ENCODE results near the gene SOX9. TPM values are rescaled to one million over a fixed set of nuclear protein-coding genes. Genes with fewer than 3 reads are reported as not detected.

The SOX9 gene
- total and polyA plus RNA-seq, 2 experiments from 2014 or later: 16.6 to 18.5 TPM

- TF ChIP-seq EZH2phosphoT487 (IDR thresholded peaks at IDR 0.05; ENCODE audit: insufficient read depth, low read depth): no peak
- no peak for TF ChIP-seq EZH2 (IDR thresholded peaks at IDR 0.05; ENCODE audit: insufficient read depth, poor library complexity, severe bottlenecking)
Observed at GRCh38 chr17:72135546-72136325, 14.9 kb downstream of the SOX9 start.

GRCh38 chr17:72136692-72137091 is 15.9 kb downstream of the SOX9 start:
- H4K20me1 ChIP-seq (ENCODE audit: insufficient read depth): no peaks in the 10 kb centered on the region
- H3K9ac ChIP-seq: no peak overlapping the region
- peaks cover 41% of the 10 kb centered on the region for H3K4me1 ChIP-seq (ENCODE audit: insufficient read depth)
- H3K9me3 ChIP-seq (ENCODE audit: low read depth): no peaks in the 10 kb centered on the region
- H3K9me2 ChIP-seq (ENCODE audit: insufficient read depth): no peaks in the 10 kb centered on the region
- H3K27me3 ChIP-seq (replicated peaks; ENCODE audit: insufficient read depth): no peaks in the 10 kb centered on the region
- H3K36me3 ChIP-seq (ENCODE audit: low read depth): no peaks in the 10 kb centered on the region
- peak overlapping the region; percentile 2 for H3K4me2 ChIP-seq (ENCODE audit: unreplicated experiment)
- H3K4me3 ChIP-seq: no peak overlapping the region
- 28 to 29% methylated on average over 5 of the region's 5 CpGs for WGBS, 2 experiments (ENCODE audit: low coverage in 1 of 2, low lambda C conversion rate in 2 of 2, missing lambda C conversion rate in 2 of 2)
- peaks cover 25% of the 10 kb centered on the region for H3F3A ChIP-seq (ENCODE audit: insufficient read depth)
- peak; percentile 88 for DNase-seq
- no peak overlapping the region for H3K27ac ChIP-seq
- no peaks in the 10 kb centered on the region for H3K79me2 ChIP-seq (ENCODE audit: insufficient read depth)
- TF ChIP-seq EZH2phosphoT487 (IDR thresholded peaks at IDR 0.05; ENCODE audit: insufficient read depth, low read depth) (no peak), EZH2 (IDR thresholded peaks at IDR 0.05; ENCODE audit: insufficient read depth, poor library complexity, severe bottlenecking) (no peak)
- in situ Hi-C loops (cut with MboI): loop anchor here (25.0 kb wide), 1 partner anchor 376 kb away; no protein-coding TSS in a partner anchor
- H2AFZ ChIP-seq: no peak overlapping the region

More at GRCh38 chr17:72135546-72136325, 14.9 kb downstream of the SOX9 start:
- no peaks in the 10 kb centered on the region for H3K79me2 ChIP-seq (ENCODE audit: insufficient read depth)
- WGBS, 2 experiments (ENCODE audit: low coverage in 1 of 2, low lambda C conversion rate in 2 of 2, missing lambda C conversion rate in 2 of 2): 86 to 92% methylated on average over 5 of the region's 5 CpGs
- no peak overlapping the region for H3K4me3 ChIP-seq
- no peaks in the 10 kb centered on the region for H3K9me3 ChIP-seq (ENCODE audit: low read depth)
- H3K27ac ChIP-seq: no peak overlapping the region
- no peak overlapping the region for H2AFZ ChIP-seq
- no peaks in the 10 kb centered on the region for H4K20me1 ChIP-seq (ENCODE audit: insufficient read depth)
- peak overlapping the region; percentile 15 for H3K4me2 ChIP-seq (ENCODE audit: unreplicated experiment)
- in situ Hi-C loops (cut with MboI): loop anchor here (25.0 kb wide), 1 partner anchor 377 kb away; no protein-coding TSS in a partner anchor
- peaks cover 41% of the 10 kb centered on the region for H3K4me1 ChIP-seq (ENCODE audit: insufficient read depth)
- no peak overlapping the region for H3K9ac ChIP-seq
- H3K27me3 ChIP-seq (replicated peaks; ENCODE audit: insufficient read depth): no peaks in the 10 kb centered on the region
- H3K36me3 ChIP-seq (ENCODE audit: low read depth): no peaks in the 10 kb centered on the region
- peaks cover 25% of the 10 kb centered on the region for H3F3A ChIP-seq (ENCODE audit: insufficient read depth)
- H3K9me2 ChIP-seq (ENCODE audit: insufficient read depth): no peaks in the 10 kb centered on the region
- DNase-seq: peak; percentile 41

DNA sequence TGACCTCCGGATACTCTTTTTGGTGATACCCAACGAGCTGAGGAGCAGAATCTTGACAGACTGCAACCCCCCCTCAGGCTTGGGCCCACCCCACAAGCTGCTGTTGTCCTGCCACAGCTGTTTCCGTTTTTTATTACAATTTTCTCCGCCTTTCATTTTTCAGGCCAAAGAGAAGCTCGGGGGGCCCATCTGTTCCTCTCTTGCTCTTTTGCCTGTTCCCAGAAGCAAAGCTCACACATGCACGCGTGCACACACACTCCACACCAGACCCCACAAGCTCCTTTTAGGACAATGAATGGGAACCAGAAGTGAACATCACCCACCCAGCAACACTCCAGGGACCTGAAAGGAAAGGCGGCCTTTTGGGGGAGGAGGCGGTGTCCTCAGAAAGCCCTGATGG is 16.3 kb downstream of the SOX9 start:
- no peak for TF ChIP-seq EZH2phosphoT487 (IDR thresholded peaks at IDR 0.05; ENCODE audit: insufficient read depth, low read depth)
- no peak for TF ChIP-seq EZH2 (IDR thresholded peaks at IDR 0.05; ENCODE audit: insufficient read depth, poor library complexity, severe bottlenecking)
- peaks cover 41% of the 10 kb centered on the region for H3K4me1 ChIP-seq (ENCODE audit: insufficient read depth)
- H3K9me2 ChIP-seq (ENCODE audit: insufficient read depth): no peaks in the 10 kb centered on the region
- H4K20me1 ChIP-seq (ENCODE audit: insufficient read depth): no peaks in the 10 kb centered on the region
- no peaks in the 10 kb centered on the region for H3K36me3 ChIP-seq (ENCODE audit: low read depth)
- no peak overlapping the region for H3K4me2 ChIP-seq (ENCODE audit: unreplicated experiment)
- WGBS, 2 experiments (ENCODE audit: low coverage in 1 of 2, low lambda C conversion rate in 2 of 2, missing lambda C conversion rate in 2 of 2): 70% methylated on average over 9 of the region's 9 CpGs
- H3K4me3 ChIP-seq: no peak overlapping the region
- H3K27ac ChIP-seq: no peak overlapping the region
- no peak overlapping the region for H3K9ac ChIP-seq
- H3F3A ChIP-seq (ENCODE audit: insufficient read depth): peaks cover 25% of the 10 kb centered on the region
- H3K9me3 ChIP-seq (ENCODE audit: low read depth): no peaks in the 10 kb centered on the region
- H3K27me3 ChIP-seq (replicated peaks; ENCODE audit: insufficient read depth): no peaks in the 10 kb centered on the region
- H2AFZ ChIP-seq: no peak overlapping the region
- in situ Hi-C loops (cut with MboI): loop anchor here (25.0 kb wide), 1 partner anchor 375 kb away; no protein-coding TSS in a partner anchor
- no peak for DNase-seq
- no peaks in the 10 kb centered on the region for H3K79me2 ChIP-seq (ENCODE audit: insufficient read depth)

GRCh38 chr17:72139212-72139611 is 18.4 kb downstream of the SOX9 start:
- Histone ChIP-seq H3K36me3 (ENCODE audit: low read depth) (no peaks in the 10 kb centered on the region), H3F3A (ENCODE audit: insufficient read depth) (peaks cover 22% of the 10 kb centered on the region), H3K4me3 (no peak overlapping the region), H3K27ac (no peak overlapping the region), H3K79me2 (ENCODE audit: insufficient read depth) (no peaks in the 10 kb centered on the region), H3K9me2 (ENCODE audit: insufficient read depth) (no peaks in the 10 kb centered on the region), H3K4me2 (ENCODE audit: unreplicated experiment) (no peak overlapping the region), H3K9ac (no peak overlapping the region), H2AFZ (no peak overlapping the region), H3K27me3 (replicated peaks; ENCODE audit: insufficient read depth) (no peaks in the 10 kb centered on the region), H3K9me3 (ENCODE audit: low read depth) (no peaks in the 10 kb centered on the region), H4K20me1 (ENCODE audit: insufficient read depth) (no peaks in the 10 kb centered on the region), H3K4me1 (ENCODE audit: insufficient read depth) (peaks cover 39% of the 10 kb centered on the region)
- DNase-seq: peak; percentile 81
- WGBS, 2 experiments (ENCODE audit: low coverage in 1 of 2, low lambda C conversion rate in 2 of 2, missing lambda C conversion rate in 2 of 2): 55 to 69% methylated on average over 1 of the region's 1 CpG
- in situ Hi-C loops (cut with MboI): loop anchor here (25.0 kb wide), 1 partner anchor 373 kb away; no protein-coding TSS in a partner anchor
- no peak for TF ChIP-seq EZH2 (IDR thresholded peaks at IDR 0.05; ENCODE audit: insufficient read depth, poor library complexity, severe bottlenecking)
- no peak for TF ChIP-seq EZH2phosphoT487 (IDR thresholded peaks at IDR 0.05; ENCODE audit: insufficient read depth, low read depth)
